Adipocyte (in vitro differentiated cells): ENCODE data around the gene TMCO6.
"Not testable (repeated sequence)": the region's sequence is repeated elsewhere in the genome, so short reads cannot be mapped to it uniquely, and the experiment has no call there.

Source experiments
- DNase-seq: peaks from one replicate; pipeline ENCODE4 v3.0.0-alpha.2; 2015; ENCODE audit warnings: low read depth
- H3K27me3 ChIP-seq: replicated peaks from 2 replicates; pipeline ENCODE4 v1.7.0; 2013; ENCODE audit warnings: mild to moderate bottlenecking, low read length, moderate library complexity; ENCODE audit not compliant: control insufficient read depth, insufficient read depth
- H3K36me3 ChIP-seq: 2 replicates; pipeline ENCODE4 v1.7.0; 2013; ENCODE audit warnings: low read length, mild to moderate bottlenecking, moderate library complexity; ENCODE audit not compliant: control insufficient read depth, insufficient read depth, severe bottlenecking
- H3K4me1 ChIP-seq: 2 replicates; pipeline ENCODE4 v1.7.0; 2013; ENCODE audit warnings: mild to moderate bottlenecking, low read length, moderate library complexity; ENCODE audit not compliant: control insufficient read depth, insufficient read depth
- H3K4me3 ChIP-seq: 2 replicates; pipeline ENCODE4 v1.7.0; 2013; ENCODE audit warnings: mild to moderate bottlenecking, low read length, moderate library complexity
- H3K9ac ChIP-seq: 2 replicates; pipeline ENCODE4 v1.7.0; 2013; ENCODE audit warnings: mild to moderate bottlenecking, low read length, moderate library complexity
- H3K9me3 ChIP-seq: 2 replicates; pipeline ENCODE4 v1.7.0; 2013; ENCODE audit warnings: mild to moderate bottlenecking, low read length, moderate library complexity; ENCODE audit not compliant: control insufficient read depth

The TMCO6 gene

GRCh38 chr5:140631036-140631417, 8.2 kb upstream of the TMCO6 start:
- Histone ChIP-seq H3K9ac (no peak overlapping the region), H3K27me3 (no peaks in the 10 kb centered on the region), H3K36me3 (no peaks in the 10 kb centered on the region), H3K4me1 (peaks cover 32% of the 10 kb centered on the region), H3K9me3 (peaks cover 12% of the 10 kb centered on the region), H3K4me3 (no peak overlapping the region)
- DNase-seq: no peak

GRCh38 chr5:140631831-140632365, 7.4 kb upstream of the TMCO6 start:
- H3K4me1 ChIP-seq: peaks cover 32% of the 10 kb centered on the region
- peaks cover 12% of the 10 kb centered on the region for H3K9me3 ChIP-seq
- no peak for DNase-seq
- H3K27me3 ChIP-seq: no peaks in the 10 kb centered on the region
- H3K36me3 ChIP-seq: no peaks in the 10 kb centered on the region
- peak overlapping the region; percentile 76 for H3K4me3 ChIP-seq
- H3K9ac ChIP-seq: peak overlapping the region; percentile 59

GRCh38 chr5:140632366-140633020, 6.8 kb upstream of the TMCO6 start:
- peak overlapping the region; percentile 76 for H3K4me3 ChIP-seq
- no peaks in the 10 kb centered on the region for H3K27me3 ChIP-seq
- peak overlapping the region; percentile 59 for H3K9ac ChIP-seq
- peaks cover 10% of the 10 kb centered on the region for H3K9me3 ChIP-seq
- peaks cover 32% of the 10 kb centered on the region for H3K4me1 ChIP-seq
- peak; percentile 63 for DNase-seq
- no peaks in the 10 kb centered on the region for H3K36me3 ChIP-seq

GRCh38 chr5:140633021-140633471, 6.2 kb upstream of the TMCO6 start, which contains the start of gene CD14:
TSS of gene CD14 (minus strand) at chr5:140633175. CDS start at chr5:140633071, 104 bp downstream.
- H3K4me3 ChIP-seq: peak within 1 kb of the TSS; percentile 76
- DNase-seq: peak; percentile 60

GRCh38 chr5:140633501-140633900, 5.8 kb upstream of the TMCO6 start:
- no peaks in the 10 kb centered on the region for H3K27me3 ChIP-seq
- no peak for DNase-seq
- H3K4me1 ChIP-seq: peaks cover 32% of the 10 kb centered on the region

More at GRCh38 chr5:140633021-140633471, 6.2 kb upstream of the TMCO6 start, which contains the start of gene CD14:
- Histone ChIP-seq H3K9ac (peak within 1 kb of the TSS; percentile 59), H3K4me1 (peaks cover 32% of the 10 kb centered on the region), H3K36me3 (no peaks in the 10 kb centered on the region), H3K9me3 (peaks cover 4% of the 10 kb centered on the region), H3K27me3 (no peaks in the 10 kb centered on the region)

GRCh38 chr5:140634103-140634502, 5.1 kb upstream of the TMCO6 start:
- H3K9me3 ChIP-seq: no peaks in the 10 kb centered on the region
- H3K36me3 ChIP-seq: no peaks in the 10 kb centered on the region
- H3K9ac ChIP-seq: no peak overlapping the region
- H3K27me3 ChIP-seq: no peaks in the 10 kb centered on the region
- H3K4me3 ChIP-seq: no peak overlapping the region
- peaks cover 36% of the 10 kb centered on the region for H3K4me1 ChIP-seq
- no peak for DNase-seq

More at GRCh38 chr5:140633501-140633900, 5.8 kb upstream of the TMCO6 start:
- H3K36me3 ChIP-seq: no peaks in the 10 kb centered on the region
- peak overlapping the region; percentile 76 for H3K4me3 ChIP-seq
- H3K9ac ChIP-seq: no peak overlapping the region
- no peaks in the 10 kb centered on the region for H3K9me3 ChIP-seq

GRCh38 chr5:140635291-140636257, 3.7 kb upstream of the TMCO6 start:
- Histone ChIP-seq H3K27me3 (no peaks in the 10 kb centered on the region), H3K9me3 (no peaks in the 10 kb centered on the region), H3K4me1 (peaks cover 42% of the 10 kb centered on the region), H3K9ac (no peak overlapping the region), H3K4me3 (no peak overlapping the region), H3K36me3 (no peaks in the 10 kb centered on the region)
- DNase-seq: no peak

GRCh38 chr5:140637371-140638100, 1.7 kb upstream of the TMCO6 start:
- DNase-seq: no peak
- Histone ChIP-seq H3K4me1 (peaks cover 34% of the 10 kb centered on the region), H3K4me3 (no peak overlapping the region), H3K9ac (no peak overlapping the region), H3K27me3 (no peaks in the 10 kb centered on the region), H3K36me3 (no peaks in the 10 kb centered on the region), H3K9me3 (no peaks in the 10 kb centered on the region)

GRCh38 chr5:140638898-140639147, 428 bp upstream of the TMCO6 start:
- Histone ChIP-seq H3K4me1 (peaks cover 29% of the 10 kb centered on the region), H3K9ac (peak overlapping the region; percentile 76), H3K4me3 (peak overlapping the region; percentile 73)
- H3K9me3 ChIP-seq, H3K27me3 ChIP-seq, H3K36me3 ChIP-seq, DNase-seq: not testable (repeated sequence)

GRCh38 chr5:140641716-140642115, 2.5 kb downstream of the TMCO6 start:
- no peak overlapping the region for H3K4me3 ChIP-seq
- no peak overlapping the region for H3K9ac ChIP-seq
- H3K27me3 ChIP-seq: no peaks in the 10 kb centered on the region
- peaks cover 31% of the 10 kb centered on the region for H3K4me1 ChIP-seq
- H3K36me3 ChIP-seq: peaks cover 24% of the 10 kb centered on the region
- no peak for DNase-seq
- no peaks in the 10 kb centered on the region for H3K9me3 ChIP-seq

GRCh38 chr5:140642718-140643117, 3.5 kb downstream of the TMCO6 start:
- no peak overlapping the region for H3K4me3 ChIP-seq

More at GRCh38 chr5:140642718-140643117, 3.5 kb downstream of the TMCO6 start:
- Histone ChIP-seq H3K4me1 (peaks cover 34% of the 10 kb centered on the region), H3K9me3 (no peaks in the 10 kb centered on the region), H3K36me3 (peaks cover 24% of the 10 kb centered on the region), H3K9ac (no peak overlapping the region), H3K27me3 (no peaks in the 10 kb centered on the region)
- peak; percentile 14 for DNase-seq
